NCI-H2196 treated with DMSO at 0.1 percent for 48 hours (cell line): ENCODE data around the gene KRTAP4-11.
"Not testable (repeated sequence)": the region's sequence is repeated elsewhere in the genome, so short reads cannot be mapped to it uniquely, and the experiment has no call there.

Source experiments
- DNase-seq: peaks from one replicate; lab custom pipeline; 2025; ENCODE audit not compliant: unreplicated experiment; lab: John Stamatoyannopoulos, UW

The KRTAP4-11 gene

DNA sequence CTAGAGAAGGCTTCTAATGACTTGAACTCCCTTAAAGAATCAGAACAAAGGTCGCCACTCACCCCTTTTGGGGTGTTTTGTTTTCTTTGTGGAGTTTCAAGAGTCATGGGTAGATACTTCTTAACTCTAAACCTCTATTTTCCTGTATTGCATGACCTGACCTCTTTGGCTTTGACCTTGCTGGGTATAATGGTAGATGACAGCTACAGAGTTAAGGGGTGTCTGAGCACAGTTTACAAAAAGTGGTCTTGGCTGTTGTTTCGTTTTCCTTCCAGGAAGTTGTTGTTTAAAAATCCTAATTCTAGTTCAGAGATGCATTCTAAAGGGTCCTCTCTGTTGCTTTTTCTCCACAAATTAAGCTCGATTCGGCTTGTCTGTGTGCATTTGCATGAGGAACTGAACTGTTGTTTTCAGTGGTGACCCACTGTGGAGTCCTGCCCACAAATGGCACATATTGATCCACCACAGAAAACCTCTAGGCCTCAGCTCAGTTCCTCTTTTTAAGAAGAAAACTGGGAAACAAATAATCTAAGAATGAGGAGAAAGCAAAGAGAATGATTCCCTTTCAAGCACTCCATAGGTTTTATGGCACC, 29.3 kb downstream of the KRTAP4-11 start:
- DNase-seq, result not testable (repeated sequence)

DNA sequence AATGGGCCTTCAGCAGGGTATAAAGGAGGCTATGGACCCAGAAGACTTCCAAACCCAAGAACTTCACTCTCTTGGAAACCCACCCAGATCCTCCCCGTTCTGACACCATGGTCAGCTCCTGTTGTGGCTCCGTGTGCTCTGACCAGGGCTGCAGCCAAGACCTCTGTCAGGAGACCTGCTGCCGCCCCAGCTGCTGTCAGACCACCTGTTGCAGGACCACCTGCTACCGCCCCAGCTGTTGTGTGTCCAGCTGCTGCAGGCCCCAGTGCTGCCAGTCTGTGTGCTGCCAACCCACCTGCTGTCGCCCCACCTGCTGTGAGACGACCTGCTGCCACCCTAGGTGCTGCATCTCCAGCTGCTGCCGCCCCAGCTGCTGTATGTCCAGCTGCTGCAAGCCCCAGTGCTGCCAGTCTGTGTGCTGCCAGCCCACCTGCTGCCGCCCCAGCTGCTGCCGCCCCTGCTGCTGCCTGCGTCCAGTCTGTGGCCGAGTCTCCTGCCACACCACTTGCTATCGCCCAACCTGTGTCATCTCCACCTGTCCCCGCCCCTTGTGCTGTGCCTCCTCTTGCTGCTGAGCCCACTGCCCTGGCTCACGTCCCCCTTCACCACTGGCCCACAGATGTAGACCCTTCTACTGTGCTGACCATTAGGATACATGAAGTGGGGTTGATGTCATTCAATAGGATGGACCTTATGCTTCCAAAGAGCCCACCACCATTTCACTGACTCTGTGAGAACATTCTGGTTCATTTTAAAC, 33.9 kb downstream of the KRTAP4-11 start, which contains the start of gene KRTAP4-7:
Gene KRTAP4-7, plus strand, starts transcription at position 51 of the 757 bp plus-strand sequence. Its CDS starts 57 bp downstream, at position 108.
- not testable (repeated sequence) for DNase-seq

DNA sequence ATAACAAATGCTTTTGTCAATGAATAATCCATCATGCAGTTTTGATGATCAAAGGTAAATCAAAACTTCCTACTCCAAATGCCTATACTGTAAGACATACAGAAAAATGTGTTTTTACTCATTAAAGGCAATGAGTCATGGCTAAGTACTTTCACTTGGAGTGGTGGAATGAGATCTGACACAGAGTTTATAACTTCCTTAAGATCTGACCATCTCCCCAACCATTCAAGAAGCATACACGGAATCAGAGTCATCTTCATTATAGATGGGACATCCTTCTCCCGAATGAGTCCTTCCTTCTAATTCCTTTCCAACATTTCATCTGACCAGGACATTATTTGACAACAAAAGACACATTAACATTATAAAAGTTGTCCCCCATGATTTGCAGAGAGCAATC, 34.7 kb downstream of the KRTAP4-11 start:
- not testable (repeated sequence) for DNase-seq

DNA sequence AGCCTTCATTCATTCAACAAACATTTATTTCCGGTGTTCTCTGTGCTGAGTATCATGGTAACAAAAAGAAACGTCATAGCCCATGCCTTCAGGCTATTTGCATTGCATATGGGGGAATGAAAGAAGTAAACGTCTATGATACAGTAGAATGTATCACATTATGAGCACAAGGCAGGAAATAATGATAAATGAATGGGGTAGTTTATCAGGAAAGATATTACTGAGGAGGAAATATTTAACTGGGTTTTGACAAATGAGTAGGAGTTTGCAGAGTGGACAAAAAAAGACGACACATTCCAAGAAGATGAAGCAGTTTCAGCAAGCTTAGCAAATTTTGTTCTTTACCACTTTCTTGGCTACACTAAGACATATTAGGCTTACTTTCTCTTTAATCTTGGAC, 35.5 kb downstream of the KRTAP4-11 start:
- no peak for DNase-seq

DNA sequence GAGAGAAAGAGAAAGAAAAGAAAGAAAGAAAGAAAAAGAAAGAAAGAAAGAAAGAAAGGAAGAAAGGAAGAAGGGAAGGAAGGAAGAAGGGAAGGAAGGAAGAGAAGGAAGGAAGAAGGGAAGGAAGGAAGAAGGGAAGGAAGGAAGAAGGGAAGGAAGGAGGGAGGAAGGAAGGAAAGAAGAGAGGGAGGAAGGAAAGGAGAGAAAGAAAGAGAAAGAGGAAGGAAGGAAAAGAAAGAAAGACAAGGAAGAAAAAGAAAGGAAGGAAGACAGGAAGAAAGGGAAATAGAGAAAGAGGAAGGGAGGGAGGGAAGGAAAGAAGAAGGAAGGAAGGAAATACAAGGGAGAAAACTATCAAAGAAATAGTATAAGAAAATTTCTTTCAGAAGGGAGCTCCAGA, 41.4 kb downstream of the KRTAP4-11 start:
- DNase-seq, result no peak

DNA sequence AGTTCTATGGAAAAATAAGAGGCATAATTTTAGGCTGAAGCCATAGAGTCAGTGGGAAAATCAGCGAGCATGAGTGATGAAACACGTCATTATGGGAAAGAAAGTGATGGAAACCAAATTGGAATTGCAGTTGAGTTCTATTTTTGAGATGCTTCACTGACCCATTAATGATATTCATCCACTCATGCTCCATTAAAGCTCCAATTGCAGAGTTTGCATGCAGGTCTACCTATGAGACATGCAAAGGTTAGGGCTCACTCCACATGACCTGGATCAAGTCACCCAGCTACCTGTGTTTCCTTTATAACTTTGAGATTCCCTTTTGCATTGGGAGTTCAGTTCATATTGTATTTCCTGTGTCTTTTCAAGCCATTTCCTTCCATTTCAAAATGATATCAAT, 44.5 kb downstream of the KRTAP4-11 start:
- no peak for DNase-seq

- DNase-seq, result no peak
Measured at GRCh38 chr17:41071606-41072360, 46.4 kb downstream of the KRTAP4-11 start.

GRCh38 chr17:41069031-41069430, 49.1 kb downstream of the KRTAP4-11 start:
- DNase-seq, result no peak

DNA sequence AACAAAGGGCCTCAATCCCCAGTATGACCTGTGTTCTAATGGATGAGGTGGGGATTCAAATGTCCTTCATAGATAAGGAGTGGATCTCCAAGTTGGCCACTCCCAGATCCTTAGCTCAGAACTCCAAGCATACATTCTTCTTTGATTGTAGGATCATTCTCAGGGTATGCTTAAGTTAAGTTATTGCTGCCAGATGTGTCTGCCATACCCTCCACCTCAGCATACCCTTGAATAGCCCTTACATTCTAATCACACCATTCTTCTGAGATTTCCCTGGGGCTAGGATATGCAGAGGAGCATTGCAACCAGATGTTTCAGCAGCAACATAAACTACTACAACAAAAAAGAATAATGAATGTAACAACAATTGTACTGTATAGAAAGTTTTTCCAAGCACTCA, 50.9 kb downstream of the KRTAP4-11 start:
- DNase-seq, result no peak
